Right atrium auricular region (tissue), 2 donors: Measurements from ENCODE around the gene ATF2. TPM values are rescaled to one million over a fixed set of nuclear protein-coding genes. Genes with fewer than 3 reads are reported as not detected.

Experiments
- DNase-seq: peaks from one replicate; pipeline ENCODE4 v3.0.0-alpha.2; 2019; ENCODE audit warnings: low spot score
- H3K27ac ChIP-seq, 2 donors: fragments of 200-600 bp; sonication (generic); 1 replicate in 1 of 2; 2 replicates in 1 of 2; pipeline ENCODE4 v1.5.1; 2016 to 2019
- H3K27me3 ChIP-seq, 2 donors: fragments of 200-600 bp; sonication (generic); one replicate each; pipeline versions ENCODE4 v1.5.1 to v1.6.0; 2017 to 2019
- H3K36me3 ChIP-seq: fragments of 200-600 bp; sonication (generic); one replicate; pipeline ENCODE4 v1.5.1; 2016
- H3K4me1 ChIP-seq, 2 donors: fragments of 200-600 bp; sonication (generic); one replicate each; pipeline versions ENCODE4 v1.5.1 to v1.6.0; 2017 to 2019
- H3K4me3 ChIP-seq, 2 donors: fragments of 200-600 bp; sonication (generic); 1 replicate in 1 of 2; 2 replicates in 1 of 2; pipeline ENCODE4 v1.5.1; 2017 to 2019; ENCODE audit warnings: mild to moderate bottlenecking in 1 of 2, moderate library complexity in 1 of 2
- H3K9me3 ChIP-seq, 2 donors: fragments of 200-600 bp; sonication (generic); one replicate each; pipeline ENCODE4 v1.5.1; 2019
- CTCF ChIP-seq, 2 donors: fragments of 200-600 bp; sonication (generic); IDR thresholded peaks; one replicate each; pipeline ENCODE4 v1.5.1; 2019; ENCODE audit warnings: antibody characterized with exemption in 2 of 2
- total RNA-seq, 2 donors: library from RNA; depleted of rRNA; stranded (reverse); fragments of >200 nt; gene quantifications; one replicate each; pipeline ENCODE4 v1.1.0, GENCODE V29; 2016

Gene ATF2
- total RNA-seq, 2 donors from 2014 or later, result 22.3 to 28.1 TPM

GRCh38 chr2:175195012-175195411 lies 27.0 kb upstream of the ATF2 start:
- Histone ChIP-seq H3K4me1 (no peaks in the 10 kb centered on the region), H3K27me3 (no peaks in the 10 kb centered on the region), H3K27ac (no peak overlapping the region), H3K9me3 (peaks cover 0 to 3% of the 10 kb centered on the region in 2 donors), H3K4me3 (no peak overlapping the region), H3K36me3 (no peaks in the 10 kb centered on the region)
- DNase-seq, result no peak
- TF ChIP-seq CTCF (IDR thresholded peaks at IDR 0.05), result no peak

GRCh38 chr2:175188761-175189160 lies 20.8 kb upstream of the ATF2 start:
- H3K9me3 ChIP-seq, result peaks cover 0 to 3% of the 10 kb centered on the region in 2 donors
- H3K4me3 ChIP-seq, result no peak overlapping the region
- no peaks in the 10 kb centered on the region for H3K36me3 ChIP-seq
- DNase-seq, result no peak
- no peaks in the 10 kb centered on the region for H3K4me1 ChIP-seq
- no peaks in the 10 kb centered on the region for H3K27me3 ChIP-seq
- TF ChIP-seq CTCF (IDR thresholded peaks at IDR 0.05), result no peak
- no peak overlapping the region for H3K27ac ChIP-seq

GRCh38 chr2:175187378-175187777 lies 19.4 kb upstream of the ATF2 start:
- Histone ChIP-seq H3K4me1 (no peaks in the 10 kb centered on the region), H3K27ac (no peak overlapping the region), H3K27me3 (no peaks in the 10 kb centered on the region), H3K36me3 (no peaks in the 10 kb centered on the region), H3K4me3 (no peak overlapping the region), H3K9me3 (peaks cover 0 to 3% of the 10 kb centered on the region in 2 donors)
- no peak for DNase-seq
- TF ChIP-seq CTCF (IDR thresholded peaks at IDR 0.05), result no peak

GRCh38 chr2:175183674-175184073 lies 15.7 kb upstream of the ATF2 start:
- Histone ChIP-seq H3K9me3 (no peaks in the 10 kb centered on the region), H3K4me1 (peaks cover 0 to 24% of the 10 kb centered on the region in 2 donors), H3K4me3 (no peak overlapping the region), H3K27me3 (no peaks in the 10 kb centered on the region), H3K36me3 (peaks cover 13% of the 10 kb centered on the region), H3K27ac (no peak overlapping the region)
- TF ChIP-seq CTCF (IDR thresholded peaks at IDR 0.05), result no peak
- DNase-seq, result no peak

- H3K27me3 ChIP-seq, result no peaks in the 10 kb centered on the region
- peaks cover 0 to 31% of the 10 kb centered on the region in 2 donors for H3K4me1 ChIP-seq
- H3K36me3 ChIP-seq, result peaks cover 31% of the 10 kb centered on the region
- no peaks in the 10 kb centered on the region for H3K9me3 ChIP-seq
- H3K27ac ChIP-seq, result peak overlapping the region; percentile 89 to 96
- TF ChIP-seq CTCF (IDR thresholded peaks at IDR 0.05), result no peak
- H3K4me3 ChIP-seq, result peak overlapping the region; percentile 69 to 88
- no peak for DNase-seq
Measured at GRCh38 chr2:175181877-175182308, 13.9 kb upstream of the ATF2 start.
